SIG-M5 (cell line): Measurements from ENCODE around the gene CDH8.
"Not testable (repeated sequence)": the region's sequence is repeated elsewhere in the genome, so short reads cannot be mapped to it uniquely, and the experiment has no call there.

Experiments used
- DNase-seq: peaks from one replicate; lab custom pipeline; 2025; lab: John Stamatoyannopoulos, UW

Gene CDH8

DNA sequence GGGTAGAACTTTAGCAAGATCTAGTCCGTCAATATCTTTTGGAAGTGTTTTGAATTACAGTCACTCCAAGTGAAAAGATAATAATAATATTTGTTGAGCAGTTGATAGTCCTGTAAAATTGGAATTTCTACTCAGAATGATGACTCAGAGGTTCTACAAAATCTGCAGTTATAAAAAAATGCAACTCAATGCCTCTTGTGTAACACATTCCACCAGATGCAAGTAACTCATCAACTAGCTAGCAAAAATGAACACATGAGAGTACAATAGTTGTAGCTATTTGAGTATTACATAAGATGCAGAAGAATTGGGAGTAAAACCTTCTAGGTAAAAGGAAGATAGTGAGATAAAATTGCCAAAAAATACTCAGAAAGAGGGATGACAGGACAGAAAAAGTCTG is 177.2 kb downstream of the CDH8 start:
- DNase-seq: no peak

DNA sequence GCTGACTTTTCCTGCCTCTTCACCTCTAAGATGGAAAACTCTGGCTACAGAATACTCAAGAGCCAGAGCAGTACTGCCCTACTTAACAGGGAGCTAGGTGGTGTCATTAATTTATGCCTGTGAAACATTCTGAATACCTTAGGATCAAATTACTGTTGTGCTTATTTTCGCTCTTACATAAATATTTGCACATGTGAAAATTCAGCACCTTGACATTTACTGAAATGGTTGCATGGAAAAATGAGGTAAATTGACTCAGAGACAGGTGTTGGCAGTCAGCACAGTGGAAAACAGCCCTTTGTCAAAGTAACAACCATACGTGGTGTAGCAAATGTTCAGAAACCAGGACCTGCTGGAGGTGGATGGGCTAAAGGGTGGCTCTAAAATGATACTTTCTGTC is 193.6 kb downstream of the CDH8 start:
- no peak for DNase-seq

DNA sequence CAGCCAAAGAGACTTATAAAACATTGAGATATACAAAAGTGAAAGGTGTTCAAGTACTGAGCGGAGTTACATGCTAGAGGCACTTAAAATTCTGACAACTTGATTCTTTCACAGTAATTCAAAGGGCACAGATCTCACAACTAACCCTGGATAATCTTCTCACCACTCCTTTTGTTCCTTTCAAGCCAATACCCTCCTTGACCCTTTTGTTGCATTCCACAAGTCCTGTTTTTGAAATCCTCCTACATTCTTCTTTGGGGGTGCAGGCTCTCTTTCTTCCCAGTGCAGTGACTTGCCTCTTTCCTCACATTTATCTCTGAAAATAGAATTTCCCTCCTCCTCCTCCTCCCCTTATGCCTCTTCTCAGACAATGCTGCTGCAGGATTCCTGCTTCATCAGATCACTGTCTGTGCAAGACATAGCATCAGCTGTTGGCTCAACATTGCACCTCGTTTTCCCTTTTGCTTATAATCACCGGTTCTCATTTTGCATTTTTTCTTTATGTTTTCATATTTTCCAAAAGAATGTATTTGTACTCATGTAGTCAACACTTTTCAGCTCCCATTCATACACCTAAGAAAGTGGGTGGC is 199.3 kb downstream of the CDH8 start:
- DNase-seq: no peak

DNA sequence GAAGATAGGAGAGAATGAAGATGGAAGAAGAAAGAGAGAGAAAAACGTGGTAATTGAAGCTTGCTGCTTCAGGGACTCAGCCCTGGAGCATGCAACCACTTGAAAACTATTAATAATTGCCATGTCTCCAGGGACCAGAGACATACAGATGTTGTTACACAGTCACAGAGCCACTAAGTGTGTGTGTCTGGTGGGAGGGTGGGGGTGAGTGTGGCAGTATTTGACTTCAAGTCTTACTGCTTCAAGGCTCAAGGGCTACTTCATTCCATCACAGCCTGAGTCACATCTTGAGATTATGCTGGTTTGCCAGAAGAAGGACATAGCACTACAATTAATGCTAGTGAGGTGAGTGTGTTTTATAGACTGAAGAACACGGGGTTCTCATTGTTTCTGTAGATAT is 202.2 kb downstream of the CDH8 start:
- no peak for DNase-seq

DNA sequence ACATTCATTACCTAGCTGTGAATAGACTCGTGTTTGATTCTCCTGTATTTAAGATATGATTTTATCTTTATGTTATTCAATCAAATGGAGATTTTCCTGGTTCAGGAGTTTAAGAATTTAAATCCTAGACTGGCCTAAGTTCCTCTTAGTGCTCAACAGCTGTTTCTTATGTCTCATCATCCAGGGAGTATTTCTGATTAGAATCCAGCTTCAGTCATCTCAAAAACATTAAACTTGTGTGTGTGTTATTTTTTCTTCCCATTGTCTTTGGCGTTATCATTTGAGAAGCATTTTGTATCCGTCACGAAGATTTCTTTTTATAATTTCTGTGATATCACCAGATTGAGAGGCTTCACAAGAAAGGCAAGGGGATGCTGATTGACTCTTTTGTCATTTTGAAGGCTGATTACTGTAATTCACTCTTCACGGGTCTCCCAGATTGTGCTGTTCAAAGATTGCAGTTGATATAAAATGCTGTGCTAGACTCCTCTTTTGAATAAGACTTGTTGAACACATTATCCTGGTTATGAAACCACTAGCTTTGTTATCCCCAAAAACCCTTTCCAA is 204.8 kb downstream of the CDH8 start:
- no peak for DNase-seq

DNA sequence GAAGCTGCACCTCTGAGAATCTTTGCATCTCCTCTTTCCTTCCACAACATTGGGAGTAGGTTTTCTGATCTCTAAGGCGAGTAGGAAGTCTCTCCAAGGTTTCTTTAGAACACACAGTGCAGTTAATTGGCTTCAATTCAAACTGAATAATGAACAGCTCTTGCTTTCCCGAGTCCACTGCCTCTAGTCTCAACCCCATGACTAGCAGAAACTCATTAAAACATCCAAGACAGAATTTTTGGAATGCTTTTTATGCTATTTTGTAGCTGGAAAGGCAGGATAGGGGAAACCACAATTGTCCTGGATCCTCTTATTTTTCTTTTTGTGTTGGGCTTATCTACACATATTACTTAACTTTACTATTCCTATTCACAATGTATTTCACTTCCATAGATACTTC is 206.6 kb downstream of the CDH8 start:
- no peak for DNase-seq

DNA sequence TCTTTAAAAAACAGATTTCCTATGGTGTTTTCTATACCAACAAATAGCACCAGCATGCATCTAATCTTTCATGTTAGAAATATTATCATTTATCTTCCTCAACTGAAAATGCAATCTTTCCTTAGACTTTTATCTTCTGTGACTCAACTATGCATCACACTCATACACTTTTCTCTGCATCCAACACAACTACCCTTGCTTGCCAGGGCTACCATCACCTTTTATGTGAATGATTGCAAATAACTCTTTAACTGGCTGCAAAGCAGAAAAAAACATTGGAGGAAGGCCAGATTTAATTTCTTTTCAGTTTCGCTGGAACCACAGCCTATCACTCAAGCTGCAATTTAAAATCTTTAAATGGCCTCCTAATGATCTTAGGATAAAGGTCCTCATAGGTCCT is 212.9 kb downstream of the CDH8 start:
- no peak for DNase-seq

DNA sequence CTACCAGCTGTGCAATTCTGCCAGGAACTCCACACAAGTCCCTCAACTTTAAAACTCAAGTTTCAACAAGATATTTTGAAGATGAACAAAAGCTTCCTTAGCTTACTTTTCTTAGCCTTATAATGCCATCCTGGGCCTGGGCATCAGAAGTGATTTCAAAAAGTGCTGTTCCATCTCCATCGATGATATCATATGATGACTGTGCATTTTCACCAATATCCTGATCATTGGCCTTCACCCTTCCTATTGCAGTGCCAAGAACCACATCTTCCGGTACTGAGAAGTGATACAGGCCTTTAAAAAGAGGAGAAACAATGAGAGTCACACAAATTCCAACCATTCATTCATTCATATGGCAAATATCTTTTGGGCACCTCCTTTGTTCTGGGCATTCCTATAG is 215.4 kb downstream of the CDH8 start:
- DNase-seq: no peak

DNA sequence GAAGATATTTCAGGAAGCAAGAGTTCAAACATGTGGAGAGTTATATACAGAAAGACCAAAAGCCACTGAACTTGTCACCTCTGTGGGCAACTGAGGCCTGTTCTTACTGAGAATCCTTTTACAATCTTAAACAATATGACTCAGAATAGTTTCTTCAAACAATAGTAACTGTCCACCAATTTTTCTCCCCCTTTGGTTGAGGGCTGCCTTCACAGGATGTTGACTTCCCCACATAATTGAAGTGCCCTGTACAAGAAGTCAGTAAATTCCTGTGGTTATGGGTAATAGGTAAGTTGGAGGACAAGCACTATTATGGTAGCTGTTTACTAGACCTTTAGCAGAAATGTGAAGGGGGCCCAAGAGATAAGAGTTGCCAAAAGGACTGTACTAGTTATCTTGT is 215.8 kb downstream of the CDH8 start:
- no peak for DNase-seq

DNA sequence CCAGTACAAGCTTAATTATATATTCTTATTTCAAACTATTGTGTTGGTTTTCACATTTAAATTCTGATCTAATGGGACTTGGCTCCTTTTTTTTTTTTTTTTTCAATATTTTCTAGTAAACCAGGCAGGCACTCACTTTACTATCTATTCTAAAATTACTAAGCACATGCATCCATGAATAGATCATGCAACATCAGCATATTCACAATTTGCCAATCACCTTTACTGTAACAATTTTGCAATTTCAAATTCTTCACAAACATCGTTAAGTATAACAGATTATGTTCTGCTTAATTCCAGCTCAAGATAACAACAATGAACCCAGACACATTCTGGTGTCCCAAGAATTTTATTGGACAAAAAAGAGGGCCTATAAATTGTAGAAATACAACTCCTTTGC is 217.4 kb downstream of the CDH8 start:
- no peak for DNase-seq

DNA sequence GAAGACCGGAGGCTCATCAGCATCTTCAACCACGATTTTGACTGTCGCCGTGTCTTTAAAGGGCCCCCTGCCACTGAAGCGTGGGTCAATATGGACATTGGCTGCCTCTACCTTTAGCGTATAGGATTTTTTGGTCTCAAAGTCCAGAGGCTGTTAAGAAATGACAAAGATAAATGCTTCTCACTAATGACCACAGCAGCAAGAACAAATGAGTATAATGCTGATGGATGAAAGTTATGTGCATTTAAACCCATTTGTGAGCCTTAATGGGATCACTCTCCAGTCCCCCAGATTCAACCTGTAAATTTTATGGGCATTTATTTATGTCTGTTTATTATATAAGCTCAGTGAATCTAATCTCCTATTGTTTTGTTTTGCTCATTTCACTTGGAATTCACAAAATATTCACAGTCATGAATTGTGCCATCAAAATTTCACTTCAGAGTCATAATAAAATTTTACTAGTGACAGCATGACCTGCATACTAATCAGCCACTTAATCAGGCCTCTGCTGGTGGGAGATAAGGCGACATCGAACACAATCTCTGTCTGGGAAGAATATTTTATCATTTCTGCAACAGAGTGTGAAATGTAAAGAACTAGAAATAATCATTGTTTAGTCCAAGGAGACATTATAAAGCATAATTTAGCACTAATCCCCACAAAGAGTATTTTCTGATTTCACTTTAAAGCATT is 218.5 kb downstream of the CDH8 start:
- DNase-seq: no peak

DNA sequence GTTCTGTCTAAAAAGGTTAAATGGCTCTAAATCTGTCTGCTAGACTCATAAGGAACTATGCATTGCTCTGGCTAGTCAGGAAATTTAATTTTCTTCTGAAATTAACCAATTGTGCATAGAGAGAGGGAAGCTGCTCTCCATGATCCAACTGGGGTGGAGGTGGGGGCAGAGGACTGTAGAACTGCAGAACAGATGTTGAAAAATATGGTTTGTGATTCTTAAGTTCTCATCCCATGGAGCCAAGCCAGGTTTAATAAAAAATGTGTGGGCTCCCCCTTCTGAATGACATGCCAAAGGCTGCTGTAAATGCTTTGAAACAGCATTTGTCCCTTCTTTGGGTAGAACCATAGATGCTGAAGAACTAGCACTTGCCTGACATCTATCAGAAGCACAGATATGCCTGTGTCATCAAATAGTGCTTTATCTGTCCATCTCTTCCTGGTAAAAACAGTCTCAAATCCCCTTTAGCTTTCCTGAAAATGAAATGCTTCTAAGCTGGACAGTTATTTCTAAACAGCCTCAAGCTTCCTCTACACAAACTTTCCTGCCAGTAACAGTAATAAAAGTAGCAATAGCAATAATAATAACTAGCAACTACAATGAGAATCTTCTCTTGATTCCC is 221.4 kb downstream of the CDH8 start:
- DNase-seq: no peak

DNA sequence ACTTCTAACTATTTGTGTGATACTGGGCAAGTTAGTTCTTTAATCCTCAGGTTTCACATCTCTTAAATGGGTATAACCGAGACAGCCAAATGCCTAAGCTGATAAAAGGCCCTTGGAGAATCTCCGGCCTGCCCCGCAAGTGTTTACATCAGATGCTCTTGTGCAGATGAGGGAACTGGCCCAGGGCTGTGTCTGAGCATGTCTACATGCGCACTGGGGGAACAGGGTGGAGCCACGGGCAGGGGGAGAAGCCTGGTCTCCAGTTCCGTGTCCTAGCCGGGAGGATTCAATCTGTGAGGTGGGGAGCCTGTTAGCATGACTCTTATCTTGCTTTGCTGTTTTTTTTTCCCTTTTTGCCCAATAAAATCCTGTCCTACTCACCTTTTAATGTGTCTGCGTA is 222.9 kb downstream of the CDH8 start:
- DNase-seq: no peak

DNA sequence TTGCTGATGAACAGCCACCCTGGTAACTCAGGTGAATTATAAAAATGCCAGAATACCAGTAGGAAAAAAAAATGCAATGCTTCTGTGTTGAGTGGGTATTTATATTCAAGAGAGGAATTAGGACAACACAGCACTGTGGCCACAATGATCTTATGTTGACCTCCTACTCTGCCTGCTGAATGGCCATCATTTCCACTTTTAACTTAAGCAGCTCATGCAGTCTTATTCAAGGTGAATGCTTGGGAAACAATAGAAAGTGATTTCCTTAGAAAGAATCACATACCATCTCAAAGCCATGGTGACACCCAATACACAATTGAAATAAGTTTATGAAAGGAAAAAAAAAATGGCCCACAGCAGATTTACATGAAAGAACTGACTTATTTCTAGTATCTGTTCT is 224.0 kb downstream of the CDH8 start:
- no peak for DNase-seq

DNA sequence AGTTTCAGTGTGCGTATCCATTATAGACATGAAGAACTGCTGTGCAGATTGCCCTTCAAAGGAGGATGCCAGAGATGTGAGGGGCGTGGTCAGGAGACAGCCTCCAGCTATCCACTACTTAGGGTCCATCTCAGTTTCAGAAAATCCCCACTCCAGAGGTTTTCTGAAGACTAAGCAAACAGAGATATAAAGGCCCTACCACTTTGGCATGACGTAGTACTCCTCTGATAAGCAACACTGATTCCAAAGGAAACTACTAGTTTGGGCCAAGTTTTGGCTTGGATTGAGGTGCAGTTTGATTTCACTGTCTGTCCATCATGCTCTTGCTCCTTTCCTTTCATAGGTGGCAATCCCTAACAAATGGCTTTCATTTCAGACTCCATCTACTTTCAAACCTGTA is 228.7 kb downstream of the CDH8 start:
- no peak for DNase-seq

DNA sequence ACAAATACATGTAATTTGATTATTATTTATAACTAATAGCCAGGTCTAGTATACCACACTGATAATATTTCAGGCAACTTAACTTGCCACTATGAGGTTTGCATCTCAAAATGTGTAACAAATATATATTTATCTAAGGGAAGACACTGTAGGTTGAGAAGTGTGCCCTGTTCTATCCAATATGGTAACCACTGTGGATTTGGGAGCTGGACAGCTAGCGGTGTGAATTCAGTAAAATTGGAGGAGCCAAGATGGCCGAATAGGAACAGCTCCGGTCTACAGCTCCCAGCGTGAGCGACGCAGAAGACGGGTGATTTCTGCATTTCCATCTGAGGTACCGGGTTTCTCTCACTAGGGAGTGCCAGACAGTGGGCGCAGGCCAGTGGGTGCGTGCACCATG is 235.0 kb downstream of the CDH8 start:
- not testable (repeated sequence) for DNase-seq

DNA sequence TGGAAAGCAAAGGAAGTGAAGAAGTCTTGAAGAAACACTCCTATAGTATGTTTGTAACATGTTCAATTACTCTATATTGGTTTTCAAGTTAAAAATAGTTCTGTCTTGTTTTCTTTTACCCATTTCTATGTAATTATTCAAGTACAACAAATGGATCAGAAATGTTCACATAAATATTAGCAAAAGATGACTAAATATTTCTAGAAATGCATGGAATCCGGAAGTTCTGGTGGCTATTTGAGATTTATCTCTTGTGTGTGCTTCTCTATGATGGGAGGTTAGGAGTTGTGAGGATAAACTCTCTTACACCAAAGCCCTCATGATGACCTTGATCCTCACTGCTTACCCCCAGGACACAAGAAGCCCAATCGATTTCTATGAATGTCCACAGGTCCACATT is 237.5 kb downstream of the CDH8 start:
- DNase-seq: no peak

DNA sequence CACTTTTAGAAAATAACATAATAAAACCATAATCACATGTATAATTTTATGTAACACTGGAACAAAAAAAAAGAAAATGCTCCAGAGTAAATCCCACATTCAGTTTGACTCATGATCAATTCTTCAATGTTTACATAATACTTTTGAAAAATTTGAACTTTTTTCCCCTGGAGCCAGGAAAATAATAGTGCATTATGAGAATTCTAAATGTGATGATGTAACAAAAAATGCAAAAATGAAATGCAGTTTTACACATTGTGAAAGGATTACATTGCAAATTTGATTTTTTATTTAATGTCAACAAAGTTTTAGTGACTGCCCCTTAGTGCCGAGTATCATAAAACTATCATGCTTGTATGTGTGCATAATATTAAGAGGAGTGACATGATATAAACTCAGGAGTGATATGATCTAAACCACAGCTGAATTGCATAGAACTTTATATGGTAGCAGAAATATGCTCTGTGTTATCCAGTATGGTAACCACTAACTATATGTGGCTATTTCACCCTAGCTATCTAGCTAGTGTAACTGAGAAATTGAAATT is 238.2 kb downstream of the CDH8 start:
- DNase-seq: no peak

DNA sequence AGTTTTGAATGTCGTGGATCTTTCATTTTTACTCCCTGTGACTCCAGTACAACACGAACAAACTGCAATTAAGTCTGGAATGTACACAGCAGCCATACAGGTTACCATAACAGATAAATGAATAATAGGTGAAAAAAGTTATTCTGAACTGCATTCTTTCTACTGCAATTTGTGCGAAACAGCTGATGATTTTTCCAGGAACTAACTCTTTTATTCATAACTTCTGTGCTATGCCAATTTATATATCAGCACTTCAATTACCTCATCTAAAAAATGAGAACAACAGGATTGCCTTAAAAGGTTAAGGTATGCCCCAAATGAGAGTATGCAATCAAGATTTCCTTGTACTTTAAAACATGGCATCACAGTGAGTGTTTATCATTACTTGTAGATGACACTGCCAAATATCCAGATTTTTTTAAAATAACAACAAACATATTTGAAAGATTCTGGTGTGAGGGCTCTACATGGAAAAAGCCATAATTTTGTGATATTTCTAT is 238.9 kb downstream of the CDH8 start:
- DNase-seq: no peak

DNA sequence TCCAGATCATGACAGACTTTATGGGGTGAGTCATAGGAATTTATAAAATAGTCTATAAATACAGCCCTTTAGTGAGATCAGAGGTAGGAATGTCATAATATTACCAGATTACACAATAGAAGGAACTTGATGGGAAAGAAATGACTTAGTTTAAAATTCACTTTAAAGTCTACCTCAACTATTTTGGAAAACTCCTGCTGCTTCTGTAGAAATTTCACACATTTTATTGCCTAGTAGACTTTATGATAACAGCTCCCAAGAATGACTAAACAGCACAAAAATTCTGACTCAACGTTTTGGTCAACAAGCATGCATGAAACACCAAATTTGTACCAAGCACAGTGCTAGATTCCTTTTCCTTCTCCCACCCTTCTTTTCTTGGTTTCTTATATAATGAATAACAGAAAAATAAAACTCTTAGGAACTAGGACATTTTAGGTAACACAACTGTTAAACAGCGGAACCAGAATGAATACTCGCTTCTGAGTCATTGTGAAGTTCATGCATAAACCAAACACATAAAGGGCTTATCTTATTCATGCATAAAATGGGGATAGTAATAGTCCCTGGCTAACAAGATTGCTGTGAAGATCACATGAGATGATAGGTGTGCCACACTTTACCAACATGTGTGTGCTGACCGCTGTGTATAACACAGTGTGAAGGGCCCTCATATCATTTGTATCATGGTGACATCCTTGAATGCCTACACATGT is 243.9 kb downstream of the CDH8 start:
- no peak for DNase-seq

DNA sequence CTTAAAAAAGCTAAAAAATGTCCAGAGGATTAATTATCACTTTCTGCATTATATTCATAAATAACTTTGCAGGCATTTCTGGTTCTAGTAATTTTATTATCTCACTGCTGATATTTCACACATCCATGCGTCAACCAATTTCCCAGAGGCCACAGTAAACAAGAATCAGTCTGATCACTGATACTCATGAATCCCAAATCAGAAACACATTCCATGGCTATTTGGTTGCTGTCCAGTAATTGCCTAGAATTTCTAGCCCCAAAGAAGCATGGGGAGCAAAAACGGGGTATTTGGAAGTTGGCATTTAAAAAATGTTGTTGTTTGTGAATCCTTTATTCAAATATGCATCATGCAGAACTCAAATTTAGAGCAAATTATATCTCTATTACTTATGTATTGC is 244.8 kb downstream of the CDH8 start:
- DNase-seq: no peak

DNA sequence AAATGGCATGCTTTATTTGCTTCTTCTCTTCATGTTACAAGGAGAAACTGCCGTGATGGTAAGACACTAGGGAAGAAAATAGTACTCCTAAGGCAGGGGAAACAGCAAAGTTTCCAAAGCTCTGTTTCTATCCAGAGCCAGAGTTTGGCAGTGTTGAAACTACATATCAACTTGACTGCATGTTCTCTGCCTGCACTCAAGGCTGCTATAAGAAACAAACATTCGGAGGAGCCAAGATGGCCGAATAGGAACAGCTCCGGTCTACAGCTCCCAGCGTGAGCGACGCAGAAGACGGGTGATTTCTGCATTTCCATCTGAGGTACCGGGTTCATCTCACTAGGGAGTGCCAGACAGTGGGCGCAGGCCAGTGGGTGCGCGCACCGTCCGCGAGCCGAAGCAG is 254.4 kb downstream of the CDH8 start:
- not testable (repeated sequence) for DNase-seq
